Body of pancreas (tissue), 4 donors: ENCODE results near the gene ZFAND5. TPM values are rescaled to one million over a fixed set of nuclear protein-coding genes. Genes with fewer than 3 reads are reported as not detected.

Experiments
- ATAC-seq: fragments of 150-250 bp; one replicate; pipeline ENCODE4 v1.9.1; 2016
- DNase-seq, 4 donors: peaks; one replicate each; pipeline ENCODE4 v3.0.0-alpha.2; 2019
- H3K27ac ChIP-seq, 4 donors: fragments of 200-600 bp; sonication (generic); 1 replicate in 3 of 4; 2 replicates in 1 of 4; pipeline versions ENCODE4 v1.5.1 to v1.6.1; 2016 to 2019; ENCODE audit warnings: mild to moderate bottlenecking in 1 of 4, mixed read lengths in 1 of 4, moderate library complexity in 1 of 4
- H3K27me3 ChIP-seq, 2 donors: fragments of 200-600 bp; sonication (generic); one replicate each; pipeline ENCODE4 v1.6.0; 2016; ENCODE audit warnings: mild to moderate bottlenecking in 1 of 2
- H3K36me3 ChIP-seq, 2 donors: fragments of 200-600 bp; sonication (generic); replicated peaks in 1 of 2; 2 replicates each; pipeline ENCODE4 v1.5.1; 2016; ENCODE audit warnings: low read depth in 2 of 2; ENCODE audit not compliant: insufficient read depth in 1 of 2
- H3K4me1 ChIP-seq: fragments of 200-600 bp; sonication (generic); one replicate; pipeline ENCODE4 v1.6.0; 2016
- H3K4me3 ChIP-seq, 2 donors: fragments of 200-600 bp; sonication (generic); 1 replicate in 1 of 2; 2 replicates in 1 of 2; pipeline ENCODE4 v1.5.1; 2016 to 2019
- H3K9me3 ChIP-seq, 3 donors: fragments of 200-600 bp; sonication (generic); 1 replicate in 2 of 3; 2 replicates in 1 of 3; pipeline ENCODE4 v1.5.1; 2016
- CTCF ChIP-seq, 7 experiments: fragments of 450-650 bp in 4 of 7; fragments of 200-600 bp in 3 of 7; sonication (generic) in 3 of 7; IDR thresholded peaks; one replicate each; pipeline ENCODE4 v1.5.1; 2016 to 2019; ENCODE audit warnings: antibody characterized with exemption in 7 of 7
- POLR2A ChIP-seq, 3 donors: fragments of 450-650 bp; IDR thresholded peaks; one replicate each; pipeline ENCODE4 v1.6.1; 2016; ENCODE audit warnings: antibody characterized with exemption in 3 of 3, mild to moderate bottlenecking in 2 of 3
- WGBS, 2 donors: methylation state at CpG; one replicate each; pipeline ENCODE4 v1.1.5; 2017; 5-methylcytosine and 5-hydroxymethylcytosine counted together
- intact Hi-C: fragments of 100-400 bp; cut with DNase I; formaldehyde crosslinking; loops from one replicate; pipeline ENCODE4 v1.15.1; 2023
- total RNA-seq, 2 donors: library from RNA; depleted of rRNA; stranded (reverse); fragments of >200 nt; gene quantifications; one replicate each; pipeline ENCODE4 v1.1.0, GENCODE V29; 2016

The ZFAND5 gene
- total RNA-seq, 2 donors from 2014 or later, result 89.2 to 172 TPM

GRCh38 chr9:72394066-72394465, 29.1 kb upstream of the ZFAND5 start:
- TF ChIP-seq POLR2A (IDR thresholded peaks at IDR 0.05) (no peak), CTCF (IDR thresholded peaks at IDR 0.05) (no peak)
- DNase-seq, result no peak
- no peaks in the 10 kb centered on the region for H3K9me3 ChIP-seq
- ATAC-seq, result no peak
- H3K27me3 ChIP-seq, result no peaks in the 10 kb centered on the region
- H3K4me1 ChIP-seq, result peaks cover 16% of the 10 kb centered on the region
- no peak overlapping the region for H3K27ac ChIP-seq
- intact Hi-C loops, result no loop called here
- H3K4me3 ChIP-seq, result no peak overlapping the region
- no peaks in the 10 kb centered on the region for H3K36me3 ChIP-seq
- 69 to 81% methylated on average over 2 of the region's 2 CpGs for WGBS, 2 donors

GRCh38 chr9:72390907-72391306, 25.9 kb upstream of the ZFAND5 start:
- H3K27me3 ChIP-seq, result no peaks in the 10 kb centered on the region
- no peaks in the 10 kb centered on the region for H3K9me3 ChIP-seq
- WGBS, 2 donors, result 79 to 85% methylated on average over 2 of the region's 2 CpGs
- intact Hi-C loops, result no loop called here
- no peak for TF ChIP-seq POLR2A (IDR thresholded peaks at IDR 0.05)
- peaks cover under 1% of the 10 kb centered on the region for H3K4me1 ChIP-seq
- H3K4me3 ChIP-seq, result no peak overlapping the region
- no peaks in the 10 kb centered on the region for H3K36me3 ChIP-seq
- H3K27ac ChIP-seq, result no peak overlapping the region
- no peak for ATAC-seq
- DNase-seq, result no peak

GRCh38 chr9:72386186-72386585, 21.2 kb upstream of the ZFAND5 start:
- 29 to 67% methylated on average over 1 of the region's 1 CpG for WGBS, 2 donors
- intact Hi-C loops, result no loop called here
- no peak for TF ChIP-seq CTCF (IDR thresholded peaks at IDR 0.05)
- TF ChIP-seq POLR2A (IDR thresholded peaks at IDR 0.05), result no peak

GRCh38 chr9:72384710-72385485, 19.9 kb upstream of the ZFAND5 start:
- TF ChIP-seq POLR2A (IDR thresholded peaks at IDR 0.05) (no peak), CTCF (IDR thresholded peaks at IDR 0.05) (no peak)
- ATAC-seq (no peak), DNase-seq (no peak)
- Histone ChIP-seq H3K27ac (no peak overlapping the region), H3K27me3 (no peaks in the 10 kb centered on the region), H3K4me1 (no peaks in the 10 kb centered on the region), H3K9me3 (no peaks in the 10 kb centered on the region), H3K36me3 (no peaks in the 10 kb centered on the region), H3K4me3 (no peak overlapping the region)
- intact Hi-C loops, result no loop called here
- 47 to 54% methylated on average over 5 of the region's 5 CpGs for WGBS, 2 donors

More at GRCh38 chr9:72386186-72386585, 21.2 kb upstream of the ZFAND5 start:
- no peaks in the 10 kb centered on the region for H3K4me1 ChIP-seq
- ATAC-seq (no peak), DNase-seq (no peak)
- H3K27me3 ChIP-seq, result no peaks in the 10 kb centered on the region
- no peak overlapping the region for H3K27ac ChIP-seq
- no peak overlapping the region for H3K4me3 ChIP-seq
- H3K36me3 ChIP-seq, result no peaks in the 10 kb centered on the region
- no peaks in the 10 kb centered on the region for H3K9me3 ChIP-seq

GRCh38 chr9:72383978-72384709, 19.1 kb upstream of the ZFAND5 start:
- intact Hi-C loops, result no loop called here
- TF ChIP-seq POLR2A (IDR thresholded peaks at IDR 0.05) (no peak), CTCF (IDR thresholded peaks at IDR 0.05) (no peak)
- Histone ChIP-seq H3K4me3 (no peak overlapping the region), H3K27ac (no peak overlapping the region), H3K4me1 (no peaks in the 10 kb centered on the region), H3K27me3 (no peaks in the 10 kb centered on the region), H3K36me3 (no peaks in the 10 kb centered on the region), H3K9me3 (no peaks in the 10 kb centered on the region)
- ATAC-seq, result no peak
- WGBS, 2 donors, result 72 to 75% methylated on average over 7 of the region's 7 CpGs
- no peak for DNase-seq
